Astrocyte (in vitro differentiated cells and primary cell): ENCODE data around the gene VEPH1.

ENCODE experiments used
- EZH2 ChIP-seq: IDR thresholded peaks from 2 replicates; pipeline ENCODE4 v1.6.1; 2012; ENCODE audit warnings: mild to moderate bottlenecking, low read length, inconsistent platforms; ENCODE audit not compliant: insufficient read depth
- TF ChIP-seq, protein P1 (sequence below): IDR thresholded peaks from 2 replicates; pipeline ENCODE4 v1.5.1; 2011; ENCODE audit warnings: low read depth, mild to moderate bottlenecking, inconsistent platforms, low read length, moderate library complexity; ENCODE audit not compliant: insufficient read depth

- TF ChIP-seq, protein P1, sequence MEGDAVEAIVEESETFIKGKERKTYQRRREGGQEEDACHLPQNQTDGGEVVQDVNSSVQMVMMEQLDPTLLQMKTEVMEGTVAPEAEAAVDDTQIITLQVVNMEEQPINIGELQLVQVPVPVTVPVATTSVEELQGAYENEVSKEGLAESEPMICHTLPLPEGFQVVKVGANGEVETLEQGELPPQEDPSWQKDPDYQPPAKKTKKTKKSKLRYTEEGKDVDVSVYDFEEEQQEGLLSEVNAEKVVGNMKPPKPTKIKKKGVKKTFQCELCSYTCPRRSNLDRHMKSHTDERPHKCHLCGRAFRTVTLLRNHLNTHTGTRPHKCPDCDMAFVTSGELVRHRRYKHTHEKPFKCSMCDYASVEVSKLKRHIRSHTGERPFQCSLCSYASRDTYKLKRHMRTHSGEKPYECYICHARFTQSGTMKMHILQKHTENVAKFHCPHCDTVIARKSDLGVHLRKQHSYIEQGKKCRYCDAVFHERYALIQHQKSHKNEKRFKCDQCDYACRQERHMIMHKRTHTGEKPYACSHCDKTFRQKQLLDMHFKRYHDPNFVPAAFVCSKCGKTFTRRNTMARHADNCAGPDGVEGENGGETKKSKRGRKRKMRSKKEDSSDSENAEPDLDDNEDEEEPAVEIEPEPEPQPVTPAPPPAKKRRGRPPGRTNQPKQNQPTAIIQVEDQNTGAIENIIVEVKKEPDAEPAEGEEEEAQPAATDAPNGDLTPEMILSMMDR, result no peak
- TF ChIP-seq EZH2, result no peak
Measured at GRCh38 chr3:157394411-157394810, 108.8 kb downstream of the VEPH1 start.
